A673 (cell line): ENCODE results near the gene NCKAP5.

Experiments used
- CTCF ChIP-seq: fragments of 300-800, 200-600 bp; sonication (generic); conservative IDR thresholded peaks from 2 replicates; pipeline ENCODE4 v1.5.1; 2017; ENCODE audit warnings: low read depth, mild to moderate bottlenecking, antibody characterized with exemption, low read length, moderate library complexity, mixed read lengths
- EZH2 ChIP-seq: fragments of 200-600 bp; sonication (generic); IDR thresholded peaks from 2 replicates; pipeline ENCODE4 v1.6.1; 2017; ENCODE audit warnings: borderline replicate concordance, low read depth, mild to moderate bottlenecking, mixed read lengths, antibody characterized with exemption, low read length; ENCODE audit not compliant: poor library complexity, severe bottlenecking

- TF ChIP-seq CTCF (no peak), EZH2 (no peak)
Measured at GRCh38 chr2:133433455-133434451, 134.5 kb downstream of the NCKAP5 start.
